BLaER1 (cell line): Measurements from ENCODE around the gene C1orf52.

Experiments
- H3K27ac ChIP-seq: shearing (Covaris generic); formaldehyde crosslinking; 2 replicates; pipeline ENCODE4 v1.8.1; 2022
- H3K27me3 ChIP-seq: shearing (Covaris generic); formaldehyde crosslinking; 2 replicates; pipeline ENCODE4 v1.8.1; 2022
- H3K36me3 ChIP-seq: shearing (Covaris generic); formaldehyde crosslinking; 2 replicates; pipeline ENCODE4 v1.8.1; 2022
- H3K4me1 ChIP-seq: shearing (Covaris generic); formaldehyde crosslinking; 2 replicates; pipeline ENCODE4 v1.8.1; 2022
- H3K4me2 ChIP-seq: shearing (Covaris generic); formaldehyde crosslinking; 2 replicates; pipeline ENCODE4 v1.8.1; 2022
- H3K4me3 ChIP-seq: shearing (Covaris generic); formaldehyde crosslinking; 2 replicates; pipeline ENCODE4 v1.8.1; 2022
- H3K9ac ChIP-seq: shearing (Covaris generic); formaldehyde crosslinking; 2 replicates; pipeline ENCODE4 v1.8.1; 2022
- H3K9me3 ChIP-seq: shearing (Covaris generic); formaldehyde crosslinking; 2 replicates; pipeline ENCODE4 v1.8.1; 2022
- H4K20me1 ChIP-seq: shearing (Covaris generic); formaldehyde crosslinking; 2 replicates; pipeline ENCODE4 v1.8.1; 2022
- Cebpa-rat ChIP-seq: shearing (Covaris generic); IDR thresholded peaks from 2 replicates; pipeline ENCODE4 v1.8.1; 2022

Gene C1orf52

GRCh38 chr1:85219853-85220610 lies 39.4 kb downstream of the C1orf52 start:
- no peaks in the 10 kb centered on the region for H4K20me1 ChIP-seq
- no peaks in the 10 kb centered on the region for H3K9me3 ChIP-seq
- no peak overlapping the region for H3K4me3 ChIP-seq
- no peaks in the 10 kb centered on the region for H3K27me3 ChIP-seq
- no peak overlapping the region for H3K27ac ChIP-seq
- no peaks in the 10 kb centered on the region for H3K4me1 ChIP-seq
- H3K9ac ChIP-seq: no peak overlapping the region
- no peaks in the 10 kb centered on the region for H3K36me3 ChIP-seq
- H3K4me2 ChIP-seq: no peak overlapping the region
- no peak for TF ChIP-seq Cebpa-rat

GRCh38 chr1:85216697-85217096 lies 42.8 kb downstream of the C1orf52 start:
- H3K27me3 ChIP-seq: no peaks in the 10 kb centered on the region
- H3K27ac ChIP-seq: no peak overlapping the region
- H3K4me2 ChIP-seq: no peak overlapping the region
- no peak for TF ChIP-seq Cebpa-rat
- no peaks in the 10 kb centered on the region for H3K36me3 ChIP-seq
- H3K4me1 ChIP-seq: no peaks in the 10 kb centered on the region
- H3K9me3 ChIP-seq: no peaks in the 10 kb centered on the region
- no peak overlapping the region for H3K9ac ChIP-seq
- H3K4me3 ChIP-seq: no peak overlapping the region
- H4K20me1 ChIP-seq: no peaks in the 10 kb centered on the region

GRCh38 chr1:85214654-85215053 lies 44.8 kb downstream of the C1orf52 start:
- H3K27ac ChIP-seq: no peak overlapping the region
- H4K20me1 ChIP-seq: no peaks in the 10 kb centered on the region
- H3K9ac ChIP-seq: no peak overlapping the region
- no peaks in the 10 kb centered on the region for H3K9me3 ChIP-seq
- H3K27me3 ChIP-seq: no peaks in the 10 kb centered on the region
- H3K4me1 ChIP-seq: no peaks in the 10 kb centered on the region
- TF ChIP-seq Cebpa-rat: no peak
- H3K36me3 ChIP-seq: no peaks in the 10 kb centered on the region
- no peak overlapping the region for H3K4me3 ChIP-seq
- H3K4me2 ChIP-seq: no peak overlapping the region

- no peaks in the 10 kb centered on the region; the same call in 1 of the 2 replicates for H3K27me3 ChIP-seq
- H3K9me3 ChIP-seq: no peaks in the 10 kb centered on the region
- no peak overlapping the region for H3K4me2 ChIP-seq
- H3K36me3 ChIP-seq: no peaks in the 10 kb centered on the region
- no peaks in the 10 kb centered on the region for H3K4me1 ChIP-seq
- TF ChIP-seq Cebpa-rat: no peak
- no peak overlapping the region for H3K4me3 ChIP-seq
- H3K9ac ChIP-seq: no peak overlapping the region
- no peaks in the 10 kb centered on the region for H4K20me1 ChIP-seq
- H3K27ac ChIP-seq: no peak overlapping the region
Measured at GRCh38 chr1:85208488-85208887, 51.0 kb downstream of the C1orf52 start.

- H3K9me3 ChIP-seq: no peaks in the 10 kb centered on the region
- peaks cover 32% of the 10 kb centered on the region for H4K20me1 ChIP-seq
- H3K9ac ChIP-seq: no peak overlapping the region
- H3K4me3 ChIP-seq: no peak overlapping the region
- no peak overlapping the region for H3K27ac ChIP-seq
- TF ChIP-seq Cebpa-rat: no peak
- peaks cover 15% of the 10 kb centered on the region for H3K4me1 ChIP-seq
- no peaks in the 10 kb centered on the region for H3K36me3 ChIP-seq
- H3K27me3 ChIP-seq: peaks cover 47% of the 10 kb centered on the region
- H3K4me2 ChIP-seq: no peak overlapping the region
Measured at GRCh38 chr1:85203573-85204171, 55.8 kb downstream of the C1orf52 start.

- TF ChIP-seq Cebpa-rat: no peak
- Histone ChIP-seq H3K4me2 (no peak overlapping the region), H3K27me3 (peaks cover 52% of the 10 kb centered on the region), H4K20me1 (peaks cover 32% of the 10 kb centered on the region), H3K36me3 (no peaks in the 10 kb centered on the region), H3K4me3 (no peak overlapping the region), H3K4me1 (peaks cover 15% of the 10 kb centered on the region), H3K9me3 (no peaks in the 10 kb centered on the region), H3K27ac (no peak overlapping the region), H3K9ac (no peak overlapping the region)
Measured at GRCh38 chr1:85202864-85203255, 56.6 kb downstream of the C1orf52 start.

- H3K27ac ChIP-seq: no peak overlapping the region
- H3K9ac ChIP-seq: no peak overlapping the region
- no peak for TF ChIP-seq Cebpa-rat
- H3K27me3 ChIP-seq: peaks cover 54% of the 10 kb centered on the region
- peak overlapping the region; percentile 78 for H3K4me3 ChIP-seq
- peaks cover 32% of the 10 kb centered on the region for H4K20me1 ChIP-seq
- no peaks in the 10 kb centered on the region for H3K36me3 ChIP-seq
- no peaks in the 10 kb centered on the region for H3K9me3 ChIP-seq
- H3K4me1 ChIP-seq: peaks cover 15% of the 10 kb centered on the region
- peak overlapping the region; percentile 98 for H3K4me2 ChIP-seq
Measured at GRCh38 chr1:85202092-85202863, 57.2 kb downstream of the C1orf52 start.

GRCh38 chr1:85201340-85202091 lies 57.9 kb downstream of the C1orf52 start:
- H3K4me3 ChIP-seq: peak overlapping the region; percentile 78
- peaks cover 54% of the 10 kb centered on the region for H3K27me3 ChIP-seq
- peak overlapping the region; percentile 98 for H3K4me2 ChIP-seq
- peaks cover 32% of the 10 kb centered on the region for H4K20me1 ChIP-seq
- H3K9me3 ChIP-seq: no peaks in the 10 kb centered on the region
- no peak overlapping the region for H3K27ac ChIP-seq
- H3K36me3 ChIP-seq: no peaks in the 10 kb centered on the region
- peaks cover 15% of the 10 kb centered on the region for H3K4me1 ChIP-seq
- no peak for TF ChIP-seq Cebpa-rat
- H3K9ac ChIP-seq: peak overlapping the region; percentile 61

GRCh38 chr1:85200463-85201339 lies 58.8 kb downstream of the C1orf52 start, which contains the start of gene SYDE2:
SYDE2 (minus strand) TSS chr1:85201016; CDS start chr1:85200996, 20 bp downstream.
- H3K4me2 ChIP-seq: peak within 1 kb of the TSS; percentile 98
- H3K27ac ChIP-seq: no peak within 1 kb of the TSS
- H3K36me3 ChIP-seq: no peaks in the 10 kb centered on the region
- no peak for TF ChIP-seq Cebpa-rat
- H4K20me1 ChIP-seq: peaks cover 32% of the 10 kb centered on the region
- H3K27me3 ChIP-seq: peaks cover 54% of the 10 kb centered on the region
- peak within 1 kb of the TSS; percentile 78 for H3K4me3 ChIP-seq
- H3K9ac ChIP-seq: peak within 1 kb of the TSS; percentile 61
- H3K9me3 ChIP-seq: no peaks in the 10 kb centered on the region
- H3K4me1 ChIP-seq: peaks cover 15% of the 10 kb centered on the region
